Adipocyte (in vitro differentiated cells): ENCODE data around the gene CHCHD6.

Source experiments
- DNase-seq: peaks from one replicate; pipeline ENCODE4 v3.0.0-alpha.2; 2015; ENCODE audit warnings: low read depth
- H3K27me3 ChIP-seq: replicated peaks from 2 replicates; pipeline ENCODE4 v1.7.0; 2013; ENCODE audit warnings: mild to moderate bottlenecking, low read length, moderate library complexity; ENCODE audit not compliant: control insufficient read depth, insufficient read depth
- H3K36me3 ChIP-seq: 2 replicates; pipeline ENCODE4 v1.7.0; 2013; ENCODE audit warnings: low read length, mild to moderate bottlenecking, moderate library complexity; ENCODE audit not compliant: control insufficient read depth, insufficient read depth, severe bottlenecking
- H3K4me1 ChIP-seq: 2 replicates; pipeline ENCODE4 v1.7.0; 2013; ENCODE audit warnings: mild to moderate bottlenecking, low read length, moderate library complexity; ENCODE audit not compliant: control insufficient read depth, insufficient read depth
- H3K4me3 ChIP-seq: 2 replicates; pipeline ENCODE4 v1.7.0; 2013; ENCODE audit warnings: mild to moderate bottlenecking, low read length, moderate library complexity
- H3K9ac ChIP-seq: 2 replicates; pipeline ENCODE4 v1.7.0; 2013; ENCODE audit warnings: mild to moderate bottlenecking, low read length, moderate library complexity
- H3K9me3 ChIP-seq: 2 replicates; pipeline ENCODE4 v1.7.0; 2013; ENCODE audit warnings: mild to moderate bottlenecking, low read length, moderate library complexity; ENCODE audit not compliant: control insufficient read depth

Gene CHCHD6

GRCh38 chr3:126837773-126838172 is 133.7 kb downstream of the CHCHD6 start:
- Histone ChIP-seq H3K9ac (no peak overlapping the region), H3K4me1 (peaks cover 12% of the 10 kb centered on the region), H3K9me3 (no peaks in the 10 kb centered on the region), H3K27me3 (no peaks in the 10 kb centered on the region), H3K36me3 (no peaks in the 10 kb centered on the region), H3K4me3 (no peak overlapping the region)
- no peak for DNase-seq

- Histone ChIP-seq H3K36me3 (no peaks in the 10 kb centered on the region), H3K27me3 (no peaks in the 10 kb centered on the region), H3K9me3 (no peaks in the 10 kb centered on the region), H3K4me1 (peaks cover 16% of the 10 kb centered on the region), H3K9ac (no peak overlapping the region), H3K4me3 (no peak overlapping the region)
- peak; percentile 30 for DNase-seq
Observed at GRCh38 chr3:126845920-126846715, 142.1 kb downstream of the CHCHD6 start.

GRCh38 chr3:126847061-126847460 is 143.0 kb downstream of the CHCHD6 start:
- Histone ChIP-seq H3K36me3 (no peaks in the 10 kb centered on the region), H3K4me1 (peaks cover 17% of the 10 kb centered on the region), H3K27me3 (no peaks in the 10 kb centered on the region), H3K9me3 (no peaks in the 10 kb centered on the region), H3K4me3 (no peak overlapping the region), H3K9ac (no peak overlapping the region)
- no peak for DNase-seq

- no peaks in the 10 kb centered on the region for H3K27me3 ChIP-seq
- H3K4me1 ChIP-seq, result peaks cover 17% of the 10 kb centered on the region
- H3K4me3 ChIP-seq, result no peak overlapping the region
- H3K36me3 ChIP-seq, result no peaks in the 10 kb centered on the region
- H3K9ac ChIP-seq, result no peak overlapping the region
- DNase-seq, result no peak
- no peaks in the 10 kb centered on the region for H3K9me3 ChIP-seq
Observed at GRCh38 chr3:126848991-126849390, 145.0 kb downstream of the CHCHD6 start.

GRCh38 chr3:126849768-126850167 is 145.7 kb downstream of the CHCHD6 start:
- no peak overlapping the region for H3K9ac ChIP-seq
- no peaks in the 10 kb centered on the region for H3K9me3 ChIP-seq
- no peak overlapping the region for H3K4me3 ChIP-seq
- H3K36me3 ChIP-seq, result no peaks in the 10 kb centered on the region
- no peaks in the 10 kb centered on the region for H3K27me3 ChIP-seq
- no peak for DNase-seq
- H3K4me1 ChIP-seq, result peaks cover 17% of the 10 kb centered on the region

- Histone ChIP-seq H3K4me1 (peaks cover 17% of the 10 kb centered on the region), H3K27me3 (no peaks in the 10 kb centered on the region), H3K36me3 (no peaks in the 10 kb centered on the region), H3K9me3 (no peaks in the 10 kb centered on the region), H3K9ac (no peak overlapping the region), H3K4me3 (no peak overlapping the region)
- DNase-seq, result peak; percentile 85
Observed at GRCh38 chr3:126850370-126851085, 146.5 kb downstream of the CHCHD6 start.

GRCh38 chr3:126851382-126851781 is 147.3 kb downstream of the CHCHD6 start:
- H3K9ac ChIP-seq, result no peak overlapping the region
- H3K4me1 ChIP-seq, result peaks cover 11% of the 10 kb centered on the region
- no peak overlapping the region for H3K4me3 ChIP-seq
- no peaks in the 10 kb centered on the region for H3K36me3 ChIP-seq
- no peaks in the 10 kb centered on the region for H3K9me3 ChIP-seq
- no peaks in the 10 kb centered on the region for H3K27me3 ChIP-seq
- DNase-seq, result no peak

GRCh38 chr3:126851934-126852333 is 147.9 kb downstream of the CHCHD6 start:
- no peaks in the 10 kb centered on the region for H3K9me3 ChIP-seq

GRCh38 chr3:126852511-126852910 is 148.5 kb downstream of the CHCHD6 start:
- DNase-seq, result no peak
- Histone ChIP-seq H3K36me3 (no peaks in the 10 kb centered on the region), H3K4me1 (peaks cover 8% of the 10 kb centered on the region), H3K9me3 (no peaks in the 10 kb centered on the region), H3K9ac (no peak overlapping the region), H3K27me3 (no peaks in the 10 kb centered on the region), H3K4me3 (no peak overlapping the region)

More at GRCh38 chr3:126851934-126852333, 147.9 kb downstream of the CHCHD6 start:
- Histone ChIP-seq H3K9ac (no peak overlapping the region), H3K4me3 (no peak overlapping the region), H3K27me3 (no peaks in the 10 kb centered on the region), H3K4me1 (peaks cover 8% of the 10 kb centered on the region), H3K36me3 (no peaks in the 10 kb centered on the region)
- no peak for DNase-seq

- no peak for DNase-seq
Observed at GRCh38 chr3:126854666-126855065, 150.6 kb downstream of the CHCHD6 start.

GRCh38 chr3:126855374-126855773 is 151.3 kb downstream of the CHCHD6 start:
- H3K27me3 ChIP-seq, result no peaks in the 10 kb centered on the region
- DNase-seq, result no peak
- peaks cover 8% of the 10 kb centered on the region for H3K4me1 ChIP-seq
- H3K9ac ChIP-seq, result no peak overlapping the region
- no peaks in the 10 kb centered on the region for H3K36me3 ChIP-seq
- no peaks in the 10 kb centered on the region for H3K9me3 ChIP-seq
- no peak overlapping the region for H3K4me3 ChIP-seq

More at GRCh38 chr3:126854666-126855065, 150.6 kb downstream of the CHCHD6 start:
- Histone ChIP-seq H3K27me3 (no peaks in the 10 kb centered on the region), H3K36me3 (no peaks in the 10 kb centered on the region), H3K4me3 (no peak overlapping the region), H3K9me3 (no peaks in the 10 kb centered on the region), H3K9ac (no peak overlapping the region), H3K4me1 (peaks cover 8% of the 10 kb centered on the region)
